DOHH2 (cell line): ENCODE measurements around the gene PPARD.

Experiments used
- EZH2phosphoT487 ChIP-seq: fragments of 200-600 bp; sonication (generic); IDR thresholded peaks from 2 replicates; pipeline ENCODE4 v1.6.1; 2017; ENCODE audit warnings: borderline replicate concordance, mild to moderate bottlenecking, antibody characterized with exemption, low read length, moderate library complexity, mixed read lengths
- TF ChIP-seq, protein P1 (sequence below): fragments of 200-600 bp; sonication (generic); IDR thresholded peaks from one replicate; pipeline ENCODE4 v1.5.1; 2014; ENCODE audit warnings: antibody characterized with exemption, mild to moderate bottlenecking, low read depth, low read length; ENCODE audit not compliant: poor library complexity, severe bottlenecking

DNA sequence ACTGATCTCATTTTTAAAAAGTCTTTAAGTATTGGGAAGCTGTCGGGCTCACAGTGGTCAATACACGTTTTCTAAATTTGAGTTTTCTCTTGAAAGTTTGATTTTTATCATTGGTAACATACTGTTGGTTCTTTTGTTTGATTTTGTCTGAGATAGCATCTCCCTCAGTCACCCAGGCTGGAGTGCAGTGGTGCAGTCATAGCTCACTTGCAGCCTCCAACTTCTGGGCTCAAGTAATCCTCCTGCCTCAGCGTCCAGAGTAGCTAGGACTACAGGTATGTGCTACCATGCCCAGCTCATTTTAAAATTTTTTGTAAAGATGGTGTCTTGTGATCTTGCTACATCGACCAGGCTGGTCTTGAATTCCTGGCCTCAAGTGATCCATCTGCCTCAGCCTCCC lies 9.1 kb downstream of the PPARD start:
- TF ChIP-seq EZH2phosphoT487, result no peak
- TF ChIP-seq, protein P1, sequence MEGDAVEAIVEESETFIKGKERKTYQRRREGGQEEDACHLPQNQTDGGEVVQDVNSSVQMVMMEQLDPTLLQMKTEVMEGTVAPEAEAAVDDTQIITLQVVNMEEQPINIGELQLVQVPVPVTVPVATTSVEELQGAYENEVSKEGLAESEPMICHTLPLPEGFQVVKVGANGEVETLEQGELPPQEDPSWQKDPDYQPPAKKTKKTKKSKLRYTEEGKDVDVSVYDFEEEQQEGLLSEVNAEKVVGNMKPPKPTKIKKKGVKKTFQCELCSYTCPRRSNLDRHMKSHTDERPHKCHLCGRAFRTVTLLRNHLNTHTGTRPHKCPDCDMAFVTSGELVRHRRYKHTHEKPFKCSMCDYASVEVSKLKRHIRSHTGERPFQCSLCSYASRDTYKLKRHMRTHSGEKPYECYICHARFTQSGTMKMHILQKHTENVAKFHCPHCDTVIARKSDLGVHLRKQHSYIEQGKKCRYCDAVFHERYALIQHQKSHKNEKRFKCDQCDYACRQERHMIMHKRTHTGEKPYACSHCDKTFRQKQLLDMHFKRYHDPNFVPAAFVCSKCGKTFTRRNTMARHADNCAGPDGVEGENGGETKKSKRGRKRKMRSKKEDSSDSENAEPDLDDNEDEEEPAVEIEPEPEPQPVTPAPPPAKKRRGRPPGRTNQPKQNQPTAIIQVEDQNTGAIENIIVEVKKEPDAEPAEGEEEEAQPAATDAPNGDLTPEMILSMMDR, result no peak
